Stimulated activated CD8-positive, alpha-beta memory T cell treated with anti-CD3 and anti-CD28 coated beads, Interleukin-7, amount 100 ng/mL, for 24 hours (primary cell): ENCODE data around the gene TRAPPC4.

Experiments used
- DNase-seq: peaks from one replicate; pipeline ENCODE4 v3.0.0-alpha.2; 2020; ENCODE audit warnings: low read depth

TRAPPC4 gene

DNA sequence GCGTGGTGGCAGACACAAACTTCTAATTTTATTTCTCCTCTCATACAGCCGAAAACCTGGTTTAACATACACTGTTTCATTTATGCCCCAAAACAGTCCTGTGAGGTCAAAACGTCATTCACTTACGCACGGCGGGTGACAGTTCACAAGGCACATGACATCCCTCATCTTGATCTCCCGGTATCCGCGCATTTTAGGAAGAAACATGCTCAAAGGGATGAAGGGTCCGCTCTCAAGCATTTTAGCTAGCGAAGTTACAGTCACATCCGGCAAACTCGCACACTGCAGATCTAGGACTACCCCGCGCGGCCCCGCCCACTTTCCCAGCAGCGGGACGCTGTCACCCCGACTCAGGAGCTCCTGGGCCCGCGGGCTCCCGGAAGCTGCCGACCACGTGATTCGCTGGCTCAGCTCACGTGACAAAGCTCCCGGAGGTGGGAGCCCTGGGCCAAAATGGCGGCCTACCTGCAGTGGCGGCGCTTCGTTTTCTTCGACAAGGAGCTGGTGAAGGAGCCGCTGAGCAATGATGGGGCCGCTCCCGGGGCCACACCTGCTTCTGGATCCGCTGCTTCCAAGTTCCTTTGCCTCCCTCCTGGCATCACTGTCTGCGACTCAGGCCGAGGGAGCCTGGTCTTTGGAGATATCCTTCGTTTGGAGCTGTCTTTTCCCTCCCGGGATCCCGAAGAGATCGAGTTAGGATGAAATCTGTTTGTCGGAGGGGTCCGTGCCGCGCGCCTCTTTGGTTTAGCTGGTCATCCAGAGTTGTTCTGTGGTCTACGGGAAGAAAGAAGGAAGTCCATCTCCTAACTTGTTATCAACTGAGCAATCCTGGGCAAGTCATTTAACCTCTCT lies 49.0 kb downstream of the TRAPPC4 start, which contains the start of gene VPS11:
Gene VPS11 (plus strand): TSS at position 448 of the 852 bp plus-strand sequence. CDS start 6 bp downstream, at position 454.
- peak; percentile 96 for DNase-seq
